AML-193 (cell line): Measurements from ENCODE around the gene IKBKG.
A peak's percentile ranks its signal among the peaks of the same experiment; 100 is the strongest.
"Not testable (repeated sequence)": the region's sequence is repeated elsewhere in the genome, so short reads cannot be mapped to it uniquely, and the experiment has no call there.

Experiments
- DNase-seq, 2 experiments: peaks; one replicate each; lab custom pipeline; 2025; lab: John Stamatoyannopoulos, UW

The IKBKG gene

DNA sequence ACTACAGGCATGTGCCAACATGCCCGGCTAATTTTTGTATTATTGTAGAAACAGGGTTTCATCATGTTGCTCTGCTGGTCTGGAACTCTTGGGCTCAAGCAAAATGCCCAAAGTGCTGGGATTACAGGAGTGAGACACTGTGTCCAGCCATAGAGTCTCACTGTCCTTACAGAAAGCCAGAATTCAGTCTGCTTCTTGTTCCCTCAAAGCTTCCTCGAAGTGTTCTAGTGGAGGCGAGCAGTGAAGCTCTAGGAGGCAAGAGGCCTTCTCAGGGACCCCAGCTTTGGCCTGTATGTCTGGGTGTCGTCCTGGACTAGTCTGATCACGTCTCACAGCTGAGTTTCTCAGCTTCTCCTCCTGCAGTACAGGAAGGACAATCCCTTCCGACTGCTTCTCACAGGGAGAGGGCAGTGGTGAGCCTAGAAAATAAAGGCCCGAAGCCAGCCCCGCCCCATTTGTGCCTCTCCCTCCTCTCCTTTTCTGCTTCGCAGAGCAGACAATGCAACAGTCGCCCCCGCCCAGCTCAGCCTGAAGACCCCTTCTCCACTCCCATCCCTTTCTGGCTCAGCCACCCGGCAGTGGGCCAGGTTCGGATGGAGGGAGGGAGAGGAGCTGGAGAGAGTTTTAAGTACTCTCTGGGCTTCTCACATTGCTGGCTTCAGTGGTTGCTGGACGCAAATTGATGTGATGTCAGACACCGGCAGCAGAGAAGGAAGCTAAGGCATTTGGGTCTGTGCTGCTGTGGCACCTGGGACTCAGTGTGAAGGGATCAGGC, 20.3 kb upstream of the IKBKG start:
- peak; percentile 29 to 40 for DNase-seq

- DNase-seq, result no peak
These were observed 18.2 kb upstream of the IKBKG start for GRCh38 chrX:154529206-154529612.

GRCh38 chrX:154530286-154530685, 17.1 kb upstream of the IKBKG start:
- no peak for DNase-seq

DNA sequence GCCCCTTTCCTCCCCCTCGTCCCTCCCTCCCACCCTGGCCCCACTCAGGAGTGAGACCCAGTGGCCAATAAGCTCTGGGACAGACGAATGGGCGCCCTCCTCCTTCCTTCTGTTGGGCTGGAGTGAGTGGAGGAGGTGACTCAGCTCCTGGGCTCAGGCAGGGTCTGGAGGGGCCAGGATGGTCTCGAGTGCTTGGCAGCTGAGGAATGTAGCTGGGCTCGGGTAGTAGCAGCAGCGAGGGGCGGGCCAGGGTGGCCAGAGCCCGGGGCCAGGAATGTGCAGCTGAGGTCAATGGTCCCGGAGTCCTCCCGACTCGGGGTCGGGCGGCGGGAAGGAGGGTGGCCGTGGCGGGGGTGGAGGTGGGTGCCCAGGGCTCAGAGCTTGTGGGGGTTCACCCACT, 15.8 kb upstream of the IKBKG start:
- DNase-seq, result no peak

DNA sequence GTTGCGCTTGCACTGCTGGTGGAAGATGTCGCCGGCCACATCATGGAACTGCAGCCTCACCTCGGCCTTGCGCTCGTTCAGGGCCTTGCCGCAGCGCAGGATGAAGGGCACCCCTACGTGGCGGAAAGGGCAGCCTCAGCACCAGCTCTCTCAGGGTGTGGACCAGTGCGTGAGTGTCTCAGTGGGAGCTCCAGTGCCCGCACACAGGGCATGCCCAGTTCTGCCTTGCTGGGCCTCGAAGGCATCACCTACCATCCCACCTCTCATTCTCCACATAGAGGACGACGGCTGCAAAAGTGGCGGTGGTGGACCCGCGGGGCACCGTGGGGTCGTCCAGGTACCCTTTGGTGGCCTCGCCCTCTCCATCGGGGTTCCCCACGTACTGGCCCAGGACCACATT, 14.7 kb upstream of the IKBKG start:
- DNase-seq, result no peak

GRCh38 chrX:154534526-154535322, 12.7 kb upstream of the IKBKG start:
- DNase-seq, result peak; percentile 63 to 68

DNA sequence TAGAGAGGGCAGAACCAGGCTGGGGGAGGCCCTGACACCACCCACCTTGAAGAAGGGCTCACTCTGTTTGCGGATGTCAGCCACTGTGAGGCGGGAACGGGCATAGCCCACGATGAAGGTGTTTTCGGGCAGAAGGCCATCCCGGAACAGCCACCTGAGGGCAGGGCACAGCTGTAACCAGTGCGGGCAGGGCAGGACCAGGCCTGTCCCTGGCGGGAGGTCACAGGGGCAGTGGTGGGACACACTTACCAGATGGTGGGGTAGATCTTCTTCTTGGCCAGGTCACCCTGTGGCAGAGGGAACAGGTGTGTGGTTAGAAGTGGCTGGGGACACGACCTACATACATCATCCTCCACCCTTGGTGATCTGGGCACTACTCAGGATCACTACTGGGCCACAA, 11.5 kb upstream of the IKBKG start:
- DNase-seq, result no peak

DNA sequence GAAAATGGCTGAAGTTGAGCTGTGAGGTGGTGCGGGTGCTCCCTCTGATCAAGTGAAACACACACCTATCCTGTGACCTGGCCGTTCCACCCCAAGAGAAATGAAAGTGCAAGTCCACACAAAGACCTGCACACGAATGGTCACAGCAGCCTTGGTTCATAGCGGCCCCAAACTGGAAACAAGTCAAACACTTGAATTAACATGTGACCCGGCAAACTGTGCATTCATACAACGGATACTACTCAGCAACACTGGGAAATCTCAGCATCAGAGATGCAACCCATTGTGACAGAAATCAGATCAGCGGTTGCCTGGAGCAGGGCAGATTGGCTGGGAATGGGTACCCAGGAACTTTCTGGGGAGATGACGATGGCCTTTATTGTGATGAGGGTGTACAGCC, 8.3 kb upstream of the IKBKG start:
- no peak for DNase-seq

DNA sequence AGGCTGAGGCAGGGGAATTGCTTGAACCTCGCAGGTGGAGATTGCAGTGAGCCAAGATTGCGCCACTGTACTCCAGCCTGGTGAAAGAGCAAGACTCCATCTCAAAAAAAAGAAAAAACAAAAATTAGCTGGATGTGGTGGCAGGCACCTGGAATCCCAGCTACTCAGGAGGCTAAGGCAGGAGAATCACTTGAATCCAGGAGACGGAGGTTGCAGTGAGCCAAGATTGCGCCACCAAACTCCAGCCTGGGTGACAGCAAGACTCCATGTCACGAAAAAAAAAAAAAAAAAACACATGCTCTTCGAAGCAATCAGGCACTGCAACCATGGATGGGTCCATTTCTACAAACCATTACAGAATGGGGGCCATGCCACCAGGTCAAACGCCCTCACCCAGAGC, 7.1 kb upstream of the IKBKG start:
- not testable (repeated sequence) for DNase-seq

DNA sequence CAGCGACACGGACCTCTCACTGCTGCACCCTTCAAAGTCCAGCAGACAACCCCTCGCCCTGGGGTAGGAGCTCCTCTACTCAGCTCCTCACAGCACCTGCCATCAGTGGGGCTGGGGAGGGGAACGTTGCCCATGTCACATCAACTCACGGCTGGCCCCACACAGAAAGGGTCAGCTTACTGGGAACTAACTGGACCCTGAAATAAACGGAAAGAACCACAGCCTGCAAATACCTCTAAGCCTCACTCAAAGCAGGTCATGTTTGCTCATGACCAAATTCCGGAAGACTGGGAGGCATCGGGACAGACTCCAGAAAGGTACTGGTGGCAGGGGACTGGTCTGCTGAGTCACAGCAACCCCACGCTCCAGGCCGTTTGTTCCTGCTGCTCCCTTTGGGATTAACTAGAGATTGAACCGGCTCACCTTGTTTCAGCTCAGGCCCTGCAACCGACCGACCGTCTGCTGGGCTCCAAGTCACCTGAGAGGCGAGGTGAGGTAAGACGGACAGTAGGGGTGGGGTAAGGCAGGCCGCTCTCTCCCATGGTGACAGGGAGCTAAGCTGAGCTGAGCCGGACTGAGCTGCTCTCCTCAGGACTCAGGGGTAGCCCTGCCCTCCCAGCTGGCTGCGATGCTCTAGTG, 6.4 kb upstream of the IKBKG start:
- DNase-seq, result no peak

DNA sequence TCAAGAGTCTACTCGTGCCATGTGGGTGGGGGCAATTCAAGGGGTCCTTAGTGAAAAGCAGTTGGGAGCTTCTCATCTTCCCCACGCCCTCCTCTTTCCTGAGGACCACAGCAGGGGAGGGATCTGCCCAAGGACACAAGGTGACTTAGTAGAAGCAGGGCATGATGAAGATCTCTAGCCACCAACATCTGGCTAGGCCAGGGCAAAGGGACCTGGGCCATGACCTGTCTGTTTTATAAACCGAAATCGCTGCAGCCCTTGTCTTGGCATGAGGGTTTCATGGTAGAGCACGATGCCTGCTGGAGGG, 5.9 kb upstream of the IKBKG start:
- no peak for DNase-seq

DNA sequence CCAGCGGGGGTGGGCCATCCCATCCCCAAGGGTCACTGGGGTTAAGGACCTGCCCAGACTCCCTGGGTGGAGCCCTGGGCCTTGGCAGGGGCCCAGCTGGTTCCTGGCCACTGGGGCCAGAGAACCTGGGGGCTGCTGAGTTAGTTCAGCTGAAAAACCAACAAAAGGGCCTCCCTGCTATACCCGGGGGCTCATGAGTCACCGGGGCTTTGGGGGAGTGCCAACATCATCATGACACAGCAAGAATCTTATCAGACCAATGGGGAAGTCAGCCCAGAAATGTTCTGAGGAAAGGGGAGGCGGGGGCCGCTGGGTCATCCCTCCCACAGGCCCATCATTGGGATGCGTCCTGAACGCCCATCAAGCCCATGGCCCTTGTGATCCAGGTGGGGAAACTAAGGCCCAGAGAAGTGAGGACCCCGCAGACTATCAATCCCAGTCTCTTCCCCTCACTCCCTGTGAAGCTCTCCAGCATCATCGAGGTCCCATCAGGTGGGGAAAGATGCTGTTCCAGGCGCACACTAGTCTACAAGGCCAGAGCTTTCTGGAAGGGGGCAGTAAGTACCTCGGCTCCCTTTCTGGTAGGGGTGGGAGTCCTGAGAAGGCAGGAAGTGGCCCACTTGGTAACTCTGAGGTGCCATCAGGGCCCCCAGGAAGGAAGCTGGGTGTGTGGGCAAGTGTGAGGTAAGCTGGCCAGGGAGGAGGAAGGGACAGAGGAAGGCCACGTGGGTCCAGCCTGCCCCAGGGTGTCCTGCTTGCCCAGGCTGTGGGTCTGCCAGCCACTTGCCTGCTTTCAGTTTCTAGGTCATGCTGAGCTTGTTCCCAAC, 5.3 kb upstream of the IKBKG start:
- peak; percentile 31 to 38 for DNase-seq

- DNase-seq, result peak; percentile 77 to 90
These were observed 4.5 kb upstream of the IKBKG start for GRCh38 chrX:154542723-154543424.

- DNase-seq, result no peak
These were observed 1.6 kb upstream of the IKBKG start for GRCh38 chrX:154545673-154546274.

DNA sequence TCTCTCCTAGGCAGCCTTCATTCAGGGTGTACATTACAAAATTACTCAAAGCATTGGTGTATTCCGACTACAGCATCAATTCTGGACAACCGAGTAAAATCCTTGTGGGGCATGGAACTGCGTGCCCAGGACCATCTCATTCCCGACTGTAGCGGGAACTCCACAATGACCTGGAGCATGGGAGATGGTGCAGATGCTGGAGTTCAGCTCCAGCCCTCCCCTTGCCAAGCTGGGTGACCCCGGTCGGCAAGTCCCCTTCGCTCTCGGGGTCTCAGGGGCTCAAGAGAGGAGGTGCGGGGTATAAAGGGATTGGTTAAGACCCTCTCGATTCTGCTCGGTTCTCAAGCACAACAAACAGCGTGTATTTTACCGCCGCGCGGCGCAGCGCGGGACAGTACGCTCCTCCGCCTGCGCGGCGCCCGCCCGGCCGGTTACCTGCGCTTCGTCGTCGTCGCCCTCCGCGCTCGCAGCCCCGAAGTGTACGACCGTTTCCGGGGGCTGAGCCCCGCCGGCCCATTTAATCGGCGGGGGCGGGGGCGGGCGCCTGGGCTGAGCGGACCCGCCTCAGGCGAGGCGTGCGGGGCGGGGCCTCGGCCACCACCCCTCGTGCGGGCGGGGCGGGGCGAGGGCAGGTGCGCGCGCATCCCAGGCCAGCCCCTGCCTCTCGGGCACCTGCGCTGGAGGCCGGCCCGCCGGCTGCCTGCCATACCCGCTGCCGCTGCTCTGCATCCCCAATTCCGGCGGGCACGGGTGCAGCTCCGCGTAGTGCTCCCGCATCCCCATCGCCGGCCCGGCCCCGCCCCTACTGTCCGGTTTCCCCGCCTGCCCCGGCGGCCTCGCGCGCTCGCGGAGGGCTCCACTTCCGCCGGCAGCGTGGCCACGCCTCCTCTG, 821 bp upstream of the IKBKG start, which contains the start of gene G6PD:
Gene G6PD, minus strand, starts transcription at position 493 of the 891 bp plus-strand sequence. CDS start 691 bp downstream, outside the sequence.
- peak; percentile 37 to 53 for DNase-seq

DNA sequence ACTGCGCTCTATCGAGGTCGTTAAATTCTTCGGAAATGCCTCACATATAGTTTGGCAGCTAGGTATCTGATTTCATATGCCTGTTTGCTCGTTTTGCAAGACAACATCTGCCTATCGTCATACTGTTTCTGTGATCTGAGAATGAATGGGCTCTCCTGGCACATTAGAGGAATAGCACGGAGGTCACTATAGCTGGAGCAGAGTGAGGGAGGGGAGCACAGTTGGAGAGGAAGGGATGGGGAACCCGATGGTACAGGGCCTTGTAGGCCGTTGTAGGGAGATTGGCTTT, 552 bp downstream of the IKBKG start:
- DNase-seq, result no peak

- DNase-seq, result no peak
These were observed 2.3 kb downstream of the IKBKG start for GRCh38 chrX:154549766-154550165.

GRCh38 chrX:154552112-154552806, 4.8 kb downstream of the IKBKG start:
- not testable (repeated sequence) for DNase-seq

DNA sequence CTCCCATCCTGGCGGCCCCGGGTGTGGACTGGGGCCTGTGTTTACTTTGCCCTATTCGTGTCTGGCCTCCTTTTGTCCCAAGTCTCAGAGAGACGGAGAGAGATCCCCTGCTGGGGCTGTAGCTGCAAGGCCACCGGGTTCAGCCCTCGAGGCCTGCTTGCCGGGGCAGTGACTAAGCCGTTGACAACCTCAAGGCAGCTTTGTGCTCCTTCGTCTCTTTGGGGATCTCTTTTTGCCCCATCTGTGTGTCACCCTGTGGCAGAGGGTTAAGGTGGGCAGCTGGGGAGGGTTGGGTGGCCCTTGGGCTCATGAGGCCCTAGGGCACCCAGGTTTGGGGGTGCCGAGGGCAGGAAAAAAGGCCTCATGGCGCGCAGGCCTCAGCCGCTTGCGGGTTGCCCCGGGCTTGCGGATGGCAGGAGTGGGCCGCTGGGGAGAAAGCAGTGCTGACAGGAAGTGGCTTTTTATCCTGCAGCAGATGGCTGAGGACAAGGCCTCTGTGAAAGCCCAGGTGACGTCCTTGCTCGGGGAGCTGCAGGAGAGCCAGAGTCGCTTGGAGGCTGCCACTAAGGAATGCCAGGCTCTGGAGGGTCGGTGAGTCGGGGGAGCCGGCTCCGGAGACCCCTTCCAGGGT, 10.8 kb downstream of the IKBKG start:
- DNase-seq, result not testable (repeated sequence)
